CD14-positive monocyte (primary cell): Measurements from ENCODE around the gene POLD2. TPM values are rescaled to one million over a fixed set of nuclear protein-coding genes. Genes with fewer than 3 reads are reported as not detected.
A peak's percentile ranks its signal among the peaks of the same experiment; 100 is the strongest.

ENCODE experiments used
- DNase-seq, 3 donors: peaks; one replicate each; pipeline ENCODE4 v3.0.0-alpha.2; 2011 to 2022
- H2AFZ ChIP-seq: 2 replicates; pipeline ENCODE4 v1.6.0; 2012; ENCODE audit warnings: mild to moderate bottlenecking, low read depth, low read length, inconsistent platforms; ENCODE audit not compliant: insufficient read depth, poor library complexity, severe bottlenecking
- H3K27ac ChIP-seq, 2 donors: 1 replicate in 1 of 2; 2 replicates in 1 of 2; pipeline ENCODE4 v1.5.1; 2012 to 2013; ENCODE audit warnings: low read length in 2 of 2, control low read depth in 1 of 2, inconsistent platforms in 1 of 2, low read depth in 1 of 2, mild to moderate bottlenecking in 1 of 2
- H3K27me3 ChIP-seq, 2 donors: one replicate each; pipeline versions ENCODE4 v1.6.0 to v1.6.1; 2011 to 2013; ENCODE audit warnings: low read length in 2 of 2; ENCODE audit not compliant: control insufficient read depth in 2 of 2, insufficient read depth in 2 of 2
- H3K36me3 ChIP-seq, 2 donors: replicated peaks in 1 of 2; 1 replicate in 1 of 2; 2 replicates in 1 of 2; pipeline versions ENCODE4 v1.5.1 to v1.6.1; 2012 to 2013; ENCODE audit warnings: low read length in 2 of 2, control low read depth in 1 of 2, inconsistent platforms in 1 of 2, mild to moderate bottlenecking in 1 of 2; ENCODE audit not compliant: insufficient read depth in 2 of 2, control insufficient read depth in 1 of 2
- H3K4me1 ChIP-seq, 2 donors: 1 replicate in 1 of 2; 2 replicates in 1 of 2; pipeline versions ENCODE4 v1.5.1 to v1.6.1; 2012 to 2013; ENCODE audit warnings: low read length in 2 of 2, control low read depth in 1 of 2, inconsistent platforms in 1 of 2, mild to moderate bottlenecking in 1 of 2, moderate library complexity in 1 of 2; ENCODE audit not compliant: insufficient read depth in 2 of 2, control insufficient read depth in 1 of 2
- H3K4me2 ChIP-seq: replicated peaks from 2 replicates; pipeline ENCODE3; 2012; ENCODE audit warnings: low read length, moderate library complexity, mild to moderate bottlenecking; ENCODE audit not compliant: poor library complexity, severe bottlenecking; ENCODE audit errors: extremely low read depth
- H3K4me3 ChIP-seq, 3 experiments: fragments of 200-600 bp in 1 of 3; sonication (generic) in 1 of 3; replicated peaks in 1 of 3; 1 replicate in 2 of 3; 2 replicates in 1 of 3; pipeline ENCODE4 v1.5.1; 2011 to 2013; ENCODE audit warnings: low read length in 3 of 3, mild to moderate bottlenecking in 3 of 3, control low read depth in 2 of 3, low read depth in 2 of 3, inconsistent platforms in 1 of 3, moderate library complexity in 1 of 3
- H3K79me2 ChIP-seq: 2 replicates; pipeline ENCODE4 v1.6.0; 2012; ENCODE audit warnings: mild to moderate bottlenecking, control low read depth, inconsistent platforms, low read length, moderate library complexity; ENCODE audit not compliant: insufficient read depth
- H3K9ac ChIP-seq: 2 replicates; pipeline ENCODE4 v1.6.0; 2017; ENCODE audit warnings: low read length, mild to moderate bottlenecking; ENCODE audit not compliant: insufficient read depth, poor library complexity, severe bottlenecking
- H3K9me3 ChIP-seq, 2 donors: replicated peaks in 1 of 2; 1 replicate in 1 of 2; 2 replicates in 1 of 2; pipeline versions ENCODE4 v1.5.1 to v1.6.1; 2012 to 2013; ENCODE audit warnings: low read length in 2 of 2, control low read depth in 1 of 2; ENCODE audit not compliant: control insufficient read depth in 1 of 2, insufficient read depth in 1 of 2
- H4K20me1 ChIP-seq: 2 replicates; pipeline ENCODE4 v1.6.0; 2012; ENCODE audit warnings: mild to moderate bottlenecking, low read length, control low read depth, moderate library complexity; ENCODE audit not compliant: insufficient read depth
- H3K27ac Mint-ChIP-seq, 7 donors: one replicate each; pipeline ENCODE4 v1.8.0; 2020; ENCODE audit warnings: mild to moderate bottlenecking in 7 of 7, mixed read lengths in 7 of 7, moderate library complexity in 6 of 7, inconsistent platforms in 2 of 7
- H3K27me3 Mint-ChIP-seq, 3 donors: one replicate each; pipeline ENCODE4 v1.8.0; 2021 to 2022; ENCODE audit warnings: low read depth in 3 of 3, mild to moderate bottlenecking in 3 of 3, mixed read lengths in 3 of 3, moderate library complexity in 3 of 3, inconsistent platforms in 1 of 3
- H3K36me3 Mint-ChIP-seq, 2 donors: one replicate each; pipeline ENCODE4 v1.8.0; 2020; ENCODE audit warnings: mixed read lengths in 2 of 2, inconsistent platforms in 1 of 2, mild to moderate bottlenecking in 1 of 2
- H3K4me1 Mint-ChIP-seq: one replicate; pipeline ENCODE4 v1.8.0; 2020; ENCODE audit warnings: mild to moderate bottlenecking, mixed read lengths
- H3K4me3 Mint-ChIP-seq, 2 donors: one replicate each; pipeline ENCODE4 v1.8.0; 2020; ENCODE audit warnings: mild to moderate bottlenecking in 2 of 2, mixed read lengths in 2 of 2, moderate library complexity in 1 of 2
- H3K9me3 Mint-ChIP-seq, 7 donors: one replicate each; pipeline ENCODE4 v1.8.0; 2020 to 2022; ENCODE audit warnings: mixed read lengths in 7 of 7, mild to moderate bottlenecking in 6 of 7, moderate library complexity in 6 of 7, inconsistent platforms in 2 of 7
- CTCF ChIP-seq: fragments of 200-600 bp; IDR thresholded peaks from one replicate; pipeline ENCODE4 v1.8.0; 2022; ENCODE audit warnings: antibody characterized with exemption, mild to moderate bottlenecking
- WGBS: methylation state at CpG from one replicate; pipeline ENCODE4 v1.1.5; 2013; ENCODE audit warnings: missing lambda C conversion rate; ENCODE audit not compliant: insufficient coverage; 5-methylcytosine and 5-hydroxymethylcytosine counted together
- intact Hi-C, 2 donors: fragments of 100-400 bp; cut with micrococcal nuclease; formaldehyde crosslinking; loops; one replicate each; pipeline versions ENCODE4 v1.15.0 to v1.15.1; 2023
- polyA plus RNA-seq, 3 donors: library from polyadenylated mRNA; depleted of rRNA in 1 of 3; unstranded in 2 of 3; stranded (reverse) in 1 of 3; fragments of 300-500 nt in 2 of 3; fragments of >200 nt in 1 of 3; fragmentation: Illumina TruSeq in 2 of 3; gene quantifications; 1 replicate in 2 of 3; 2 replicates in 1 of 3; pipeline ENCODE4 v1.2.3, GENCODE V29; 2012 to 2021

POLD2 gene
- polyA plus RNA-seq, 3 donors = 24.1 to 27.1 (median 25.7) TPM

- H3K4me3 Mint-ChIP-seq = no peak overlapping the region
- intact Hi-C loops = no loop called here
- Histone ChIP-seq H3K27me3 (peaks cover 0 to 16% of the 10 kb centered on the region in 2 donors), H3K27ac (no peak overlapping the region), H3K4me1 (peaks cover 2% of the 10 kb centered on the region in 2 donors), H3K4me3 (no peak overlapping the region), H3K36me3 (no peaks in the 10 kb centered on the region), H3K9me3 (peaks cover 0 to 3% of the 10 kb centered on the region in 2 donors), H4K20me1 (no peaks in the 10 kb centered on the region), H3K79me2 (no peaks in the 10 kb centered on the region), H3K4me2 (no peak overlapping the region), H3K9ac (no peak overlapping the region), H2AFZ (no peak overlapping the region)
- peak overlapping the region in 1 of 7 donors; percentile 78 for H3K27ac Mint-ChIP-seq
- WGBS = 95% methylated on average over 3 of the region's 10 CpGs
- H3K27me3 Mint-ChIP-seq = peaks cover 9 to 23% (median 16%) of the 10 kb centered on the region in 3 donors
- DNase-seq = no peak
- H3K9me3 Mint-ChIP-seq = peaks cover 0 to 5% (median 0%) of the 10 kb centered on the region in 7 donors
- H3K36me3 Mint-ChIP-seq = no peaks in the 10 kb centered on the region
- H3K4me1 Mint-ChIP-seq = peaks cover 3% of the 10 kb centered on the region
- TF ChIP-seq CTCF = no peak
These were observed 17.0 kb upstream of the POLD2 start for GRCh38 chr7:44140341-44140740.

- no peaks in the 10 kb centered on the region for H3K4me1 ChIP-seq
- no peaks in the 10 kb centered on the region for H3K9me3 Mint-ChIP-seq
- no peaks in the 10 kb centered on the region for H3K36me3 Mint-ChIP-seq
- H3K27ac Mint-ChIP-seq = peak overlapping the region in 2 of 7 donors; percentile 78
- H3K9me3 ChIP-seq = no peaks in the 10 kb centered on the region
- WGBS = 100% methylated on average over 8 of the region's 14 CpGs
- H3K36me3 ChIP-seq = no peaks in the 10 kb centered on the region
- TF ChIP-seq CTCF = no peak
- H3K9ac ChIP-seq = no peak overlapping the region
- H3K27me3 Mint-ChIP-seq = peaks cover 6 to 14% (median 8%) of the 10 kb centered on the region in 3 donors
- H3K79me2 ChIP-seq = no peaks in the 10 kb centered on the region
- peaks cover 0 to 7% of the 10 kb centered on the region in 2 donors for H3K27me3 ChIP-seq
- intact Hi-C loops = loop anchor here in 1 of 2 donors (10.0 kb wide), 1 partner anchor 55 kb away; no protein-coding TSS in a partner anchor
- H3K4me2 ChIP-seq = no peak overlapping the region
- no peaks in the 10 kb centered on the region for H3K4me1 Mint-ChIP-seq
- no peak for DNase-seq
- no peak overlapping the region for H3K27ac ChIP-seq
- H3K4me3 ChIP-seq = no peak overlapping the region
- H3K4me3 Mint-ChIP-seq = no peak overlapping the region
- H2AFZ ChIP-seq = no peak overlapping the region
- H4K20me1 ChIP-seq = no peaks in the 10 kb centered on the region
These were observed 16.1 kb upstream of the POLD2 start for GRCh38 chr7:44139311-44140010.
